AG20443 (cell line): ENCODE measurements around the gene HNRNPLL.
"Not testable (repeated sequence)": the region's sequence is repeated elsewhere in the genome, so short reads cannot be mapped to it uniquely, and the experiment has no call there.

Experiments used
- DNase-seq: peaks from one replicate; pipeline ENCODE4 v3.0.0; 2012; ENCODE audit warnings: low spot score, mixed read lengths

HNRNPLL gene

GRCh38 chr2:38552259-38552658 lies 50.5 kb downstream of the HNRNPLL start:
- DNase-seq: no peak

GRCh38 chr2:38551746-38552145 lies 51.0 kb downstream of the HNRNPLL start:
- no peak for DNase-seq

DNA sequence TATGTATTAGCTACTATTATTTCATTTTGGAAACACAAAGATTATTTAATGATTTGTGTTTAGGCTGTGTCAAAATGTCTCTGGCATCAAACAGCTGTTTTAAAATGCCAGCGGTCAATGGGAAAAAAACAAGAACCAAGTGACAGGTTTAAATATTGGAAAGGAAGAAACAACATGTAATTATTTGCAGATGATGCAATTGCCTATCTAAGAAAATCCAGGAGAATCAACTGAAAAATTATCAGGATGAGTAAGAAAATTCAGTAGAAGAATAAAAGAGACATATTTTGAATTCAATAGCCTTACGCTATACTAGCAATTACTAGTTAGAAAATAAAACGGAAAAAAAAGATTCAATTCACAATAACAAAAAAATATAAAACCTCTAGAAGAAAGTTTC lies 51.6 kb downstream of the HNRNPLL start:
- no peak for DNase-seq

- DNase-seq: no peak
Measured at GRCh38 chr2:38549851-38550250, 52.9 kb downstream of the HNRNPLL start.

- DNase-seq: no peak
Measured at GRCh38 chr2:38549071-38549704, 53.5 kb downstream of the HNRNPLL start.

GRCh38 chr2:38547791-38548190 lies 54.9 kb downstream of the HNRNPLL start:
- no peak for DNase-seq

DNA sequence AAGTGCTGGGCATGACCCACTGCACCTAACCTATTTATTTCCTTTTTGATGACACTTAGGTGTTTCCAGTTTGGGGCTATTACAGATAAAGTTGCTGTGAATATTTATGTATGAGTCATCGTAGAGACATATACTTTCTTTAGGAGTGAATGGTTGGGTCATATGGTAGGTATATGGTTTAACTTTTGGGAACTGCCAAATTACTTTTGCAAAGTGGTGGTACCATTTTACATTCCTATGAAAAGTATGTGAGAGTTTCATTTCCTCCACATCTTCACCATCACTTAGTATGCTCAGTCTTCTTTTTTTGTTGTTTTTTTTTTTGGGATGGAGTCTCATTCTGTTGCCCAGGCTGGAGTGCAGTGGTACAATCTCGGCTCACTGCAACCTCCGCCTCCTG lies 56.1 kb downstream of the HNRNPLL start:
- no peak for DNase-seq

- no peak for DNase-seq
Measured at GRCh38 chr2:38546064-38546463, 56.7 kb downstream of the HNRNPLL start.

- DNase-seq: not testable (repeated sequence)
Measured at GRCh38 chr2:38542248-38542631, 60.5 kb downstream of the HNRNPLL start.

GRCh38 chr2:38540580-38541286 lies 62.0 kb downstream of the HNRNPLL start:
- DNase-seq: no peak

- no peak for DNase-seq
Measured at GRCh38 chr2:38539086-38539485, 63.6 kb downstream of the HNRNPLL start.

DNA sequence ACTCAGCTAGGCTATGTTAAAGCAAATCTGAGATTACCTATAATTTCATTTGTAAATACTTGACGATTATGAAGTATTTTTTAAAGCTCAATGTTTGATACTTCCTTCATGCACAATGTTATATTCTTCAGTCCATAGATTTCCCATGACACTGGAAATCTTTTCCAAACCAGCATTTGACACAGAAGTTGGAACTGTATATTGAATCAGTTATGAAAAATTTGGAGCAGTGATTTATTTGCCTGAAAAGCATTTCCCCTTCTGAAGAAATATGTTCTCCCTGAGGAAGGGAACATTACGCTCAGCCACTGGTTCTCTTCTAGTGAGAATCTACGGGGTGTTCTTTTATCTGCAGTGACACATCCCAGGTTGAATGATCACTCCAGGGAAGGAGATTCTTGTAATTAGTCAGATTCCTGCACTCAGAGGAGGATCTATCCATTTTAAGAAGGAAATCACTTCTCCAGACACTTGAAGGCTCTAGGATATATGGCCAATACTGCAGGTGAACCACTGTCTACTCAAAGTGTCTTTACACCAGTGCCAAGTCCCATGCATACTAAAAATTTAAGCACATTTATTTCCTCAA lies 64.7 kb downstream of the HNRNPLL start:
- no peak for DNase-seq

DNA sequence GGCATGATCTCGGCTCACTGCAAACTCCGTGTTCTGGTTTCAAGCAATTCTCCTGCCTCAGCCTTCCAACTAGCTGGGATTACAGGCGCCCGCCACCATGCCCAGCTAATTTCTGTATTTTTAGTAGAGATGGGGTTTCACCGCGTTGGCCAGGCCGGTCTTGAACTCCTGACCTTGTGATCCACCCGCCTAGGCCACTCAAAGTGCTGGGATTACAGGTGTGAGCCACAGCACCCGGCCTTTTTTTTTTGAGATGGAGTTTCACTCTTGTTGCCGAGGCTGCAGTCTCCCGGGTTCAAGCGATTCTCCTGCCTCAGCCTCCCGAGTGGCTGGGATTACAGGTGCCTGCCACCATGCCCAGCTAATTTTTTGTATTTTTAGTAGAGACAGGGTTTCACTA lies 65.4 kb downstream of the HNRNPLL start:
- DNase-seq: not testable (repeated sequence)

DNA sequence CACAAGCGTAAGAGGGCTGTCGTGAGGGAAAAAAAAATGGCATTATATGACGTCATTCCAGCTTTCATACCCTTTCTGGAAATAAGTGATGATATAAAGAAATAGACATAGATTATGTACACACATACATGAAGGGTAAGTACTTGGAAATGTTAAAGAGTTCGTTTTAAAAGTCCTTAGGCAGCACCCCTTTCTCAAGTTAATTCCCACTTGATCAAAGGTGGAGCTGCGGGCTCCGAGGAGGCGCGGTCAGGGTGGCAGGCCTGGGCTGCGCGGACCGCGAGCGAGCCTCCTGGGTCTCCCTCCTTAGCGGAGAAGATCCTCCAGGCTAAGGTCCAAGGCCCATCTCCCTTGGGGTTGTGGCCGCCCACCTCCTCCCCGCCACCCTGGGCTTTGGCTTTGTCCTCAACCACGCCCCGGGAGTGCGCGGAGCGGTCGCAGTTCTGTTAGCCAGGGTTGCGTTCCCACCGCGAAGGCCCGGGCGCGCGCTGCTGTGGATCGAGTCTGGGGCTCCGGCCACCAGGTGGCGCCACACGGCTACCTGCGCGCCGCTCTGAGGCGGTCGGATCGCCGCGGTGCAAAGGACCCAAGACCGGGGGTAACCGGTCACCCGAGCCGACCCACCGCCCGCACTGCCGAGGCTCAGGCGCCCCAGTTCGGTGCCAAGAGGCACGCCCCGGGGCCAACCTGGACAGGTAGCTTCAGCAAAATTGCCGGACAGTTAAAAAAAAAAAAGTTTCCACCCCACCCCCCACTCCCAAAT lies 66.8 kb downstream of the HNRNPLL start:
- DNase-seq: peak; percentile 90

DNA sequence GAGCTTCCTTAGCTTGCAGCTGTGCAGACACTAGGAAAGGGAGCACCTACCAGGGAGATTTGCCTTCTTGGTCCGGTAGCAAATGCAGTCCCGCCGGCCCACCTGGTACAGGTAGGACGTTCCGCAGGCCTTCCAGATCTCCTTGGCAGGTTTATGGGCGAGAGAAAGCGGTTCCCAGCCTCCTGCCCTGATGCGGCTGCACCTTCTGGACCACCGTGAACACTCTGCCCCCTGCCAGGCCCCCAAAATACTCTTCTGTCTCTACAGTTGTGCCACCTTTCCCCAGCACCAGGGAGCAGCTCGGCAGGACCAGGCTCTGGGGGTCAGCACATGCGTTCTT lies 67.4 kb downstream of the HNRNPLL start:
- no peak for DNase-seq

DNA sequence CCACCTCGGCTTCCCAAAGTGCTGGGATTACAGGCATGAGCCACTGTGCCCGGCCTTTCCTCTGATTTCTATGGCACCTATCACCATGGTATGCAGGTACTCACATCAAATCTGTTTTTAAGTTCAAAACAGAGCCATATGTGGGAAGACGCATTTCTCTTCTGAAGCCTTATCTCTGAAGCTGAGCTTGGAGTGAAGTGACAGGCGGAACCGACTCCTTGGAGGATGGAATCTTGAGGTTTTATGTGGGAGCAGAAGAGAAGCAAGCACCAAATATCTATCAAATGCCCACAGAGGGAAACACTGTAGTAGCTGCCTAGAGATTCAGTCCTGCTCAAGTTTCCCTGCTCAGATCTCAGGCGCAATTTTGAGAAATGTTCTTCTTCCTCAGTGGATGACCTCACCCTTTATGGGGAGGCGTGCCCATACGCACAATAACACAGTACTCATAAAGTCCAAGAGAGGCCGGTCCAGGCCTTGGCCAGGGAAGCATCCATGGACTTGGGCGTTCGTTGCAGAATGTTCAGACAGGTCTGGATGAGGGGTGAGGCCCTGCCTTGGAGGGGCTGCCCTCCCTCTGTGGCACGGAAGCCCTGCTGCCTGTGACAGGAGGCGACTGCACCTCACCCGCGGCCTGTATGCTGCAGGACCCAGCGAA lies 67.9 kb downstream of the HNRNPLL start:
- no peak for DNase-seq

- DNase-seq: no peak
Measured at GRCh38 chr2:38533757-38534545, 68.8 kb downstream of the HNRNPLL start.

- DNase-seq: no peak
Measured at GRCh38 chr2:38533180-38533579, 69.5 kb downstream of the HNRNPLL start.

- no peak for DNase-seq
Measured at GRCh38 chr2:38532366-38532765, 70.4 kb downstream of the HNRNPLL start.

DNA sequence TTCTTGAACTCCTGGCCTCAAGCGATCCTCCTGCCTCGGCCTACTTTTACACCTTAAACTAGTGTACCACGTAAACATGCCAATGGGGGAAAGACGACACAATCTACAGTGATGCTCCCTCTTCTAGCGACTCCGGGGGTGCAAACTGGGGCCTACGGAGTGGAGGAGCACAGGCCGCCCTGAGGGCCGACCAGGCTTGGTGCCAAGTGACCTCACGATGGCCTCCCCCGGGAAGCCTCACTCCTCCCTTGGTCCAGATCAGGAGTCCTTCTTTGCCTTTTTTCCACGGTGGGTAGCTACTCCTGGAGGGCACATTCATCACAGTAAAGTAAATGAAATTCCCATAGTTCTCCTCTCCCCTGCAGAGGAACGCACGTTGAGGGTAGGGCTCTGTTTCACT lies 73.5 kb downstream of the HNRNPLL start:
- no peak for DNase-seq

DNA sequence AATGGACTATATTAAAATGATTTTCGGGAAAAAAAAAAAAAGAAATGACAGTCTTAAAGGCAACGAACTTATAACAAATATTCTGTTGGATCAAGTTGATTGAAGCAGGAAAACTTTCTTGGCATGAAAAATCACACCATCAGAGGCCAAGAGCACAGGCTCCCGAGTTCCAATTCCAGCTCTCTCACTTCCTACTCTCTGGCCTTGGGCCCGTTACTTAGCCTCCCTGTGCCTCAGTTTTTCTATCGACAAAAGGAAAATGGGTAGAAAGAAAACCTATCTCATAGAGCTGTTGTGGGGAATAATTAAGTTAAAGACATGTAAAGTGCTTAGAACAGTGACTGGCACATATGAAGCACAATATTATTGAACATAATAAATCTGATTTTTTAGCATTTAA lies 74.2 kb downstream of the HNRNPLL start:
- no peak for DNase-seq

- peak; percentile 72 for DNase-seq
Measured at GRCh38 chr2:38528008-38528442, 74.7 kb downstream of the HNRNPLL start.
